RKO (cell line): ENCODE results near the gene TSPAN8.
"Not testable (repeated sequence)": the region's sequence is repeated elsewhere in the genome, so short reads cannot be mapped to it uniquely, and the experiment has no call there.

Experiments
- DNase-seq: peaks from one replicate; pipeline ENCODE4 v3.0.0-alpha.2; 2016; ENCODE audit warnings: low spot score

Gene TSPAN8

DNA sequence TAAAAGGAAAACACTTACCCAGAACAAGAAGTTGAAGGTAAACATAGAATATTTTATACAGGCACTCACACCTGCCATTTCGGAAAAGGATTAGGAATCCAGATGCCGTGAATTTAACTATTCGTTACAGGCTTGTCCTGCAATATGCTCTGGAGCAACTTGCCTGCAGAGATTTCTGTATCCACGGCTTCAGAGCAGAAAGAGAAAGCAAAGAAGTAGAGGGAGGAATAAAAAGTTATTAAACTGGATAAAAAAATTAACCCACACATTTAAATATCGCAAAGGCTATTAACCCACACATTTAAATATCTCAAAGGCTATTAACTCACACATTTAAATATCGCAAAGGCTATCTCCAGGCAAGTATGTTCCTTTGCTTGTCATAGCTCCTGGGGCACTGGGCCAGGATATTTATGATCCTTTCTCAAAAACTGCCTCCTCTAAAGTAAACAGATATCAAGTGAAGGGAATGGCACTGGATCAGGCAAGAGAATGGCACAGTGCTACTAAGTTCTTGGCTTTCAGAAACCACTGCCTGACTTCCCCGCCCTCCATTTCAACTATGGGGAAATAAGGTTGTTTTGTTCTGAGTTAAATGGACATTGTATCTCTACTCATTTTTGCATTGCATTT, at the start of gene TSPAN8:
TSS of gene TSPAN8 (minus strand) at position 399 of the 633 bp plus-strand sequence. CDS start at position 78, 321 bp downstream.
- DNase-seq, result no peak

DNA sequence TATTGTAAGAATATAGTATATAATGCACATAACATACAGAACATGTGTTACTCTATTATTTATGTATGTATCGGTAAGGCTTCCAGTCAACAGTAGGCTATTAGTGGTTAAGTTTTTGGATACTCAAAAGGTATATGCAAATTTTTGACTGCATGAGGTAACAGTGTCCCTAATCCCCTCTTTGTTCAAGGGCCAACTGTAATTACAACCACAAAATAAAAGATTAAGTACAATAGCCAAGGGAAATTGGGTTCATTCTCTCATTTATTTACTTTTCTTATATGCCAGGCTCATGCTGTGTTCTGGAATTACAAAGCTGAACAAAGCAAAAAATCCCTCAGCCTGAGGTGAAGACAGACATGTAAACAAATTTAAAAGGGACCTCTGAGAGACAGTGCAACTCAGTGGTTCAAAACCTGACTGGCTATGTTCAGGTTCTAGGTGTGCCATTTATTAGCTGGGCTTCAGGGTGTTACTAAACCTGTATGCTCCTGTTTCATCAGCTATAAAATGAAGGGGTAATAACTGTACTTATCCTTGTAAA, 43.4 kb upstream of the TSPAN8 start:
- DNase-seq, result no peak

DNA sequence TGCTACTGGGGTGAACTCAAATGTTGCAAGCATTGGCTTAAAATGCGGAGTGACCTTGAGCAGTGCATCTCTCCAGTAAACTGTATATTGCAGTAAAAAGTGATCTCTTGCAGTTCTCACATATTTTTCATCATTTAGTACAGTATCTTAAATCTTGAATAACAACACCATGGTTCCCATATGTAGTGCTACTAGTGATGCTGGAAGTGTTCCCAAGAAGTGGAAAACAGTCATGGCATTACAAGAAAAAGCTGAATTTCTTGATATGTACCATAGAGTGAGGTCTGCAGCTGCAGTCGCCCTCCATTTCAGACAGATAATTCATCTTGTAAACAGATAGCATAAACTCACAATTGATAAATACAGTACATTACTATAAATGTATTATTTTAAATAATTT, 42.9 kb upstream of the TSPAN8 start:
- no peak for DNase-seq

DNA sequence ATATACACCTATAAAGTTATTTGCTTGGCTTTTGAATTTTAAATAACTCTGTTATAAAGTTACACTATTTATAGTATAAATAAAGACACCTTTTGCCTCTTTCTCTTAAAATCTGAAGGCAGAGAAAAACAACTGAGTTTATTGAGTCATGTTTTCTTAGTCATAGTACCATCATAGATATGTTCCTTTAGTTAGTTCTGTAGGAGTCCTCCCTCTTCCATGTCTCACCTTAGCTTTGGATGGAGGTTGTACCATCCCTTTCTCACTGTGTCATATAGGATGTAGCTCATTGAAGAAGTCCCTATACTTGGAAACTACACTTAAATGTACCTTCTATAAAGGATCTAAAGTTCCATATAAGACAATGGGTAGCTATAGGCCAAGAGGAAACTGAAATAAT, 39.7 kb upstream of the TSPAN8 start:
- DNase-seq, result peak; percentile 27

DNA sequence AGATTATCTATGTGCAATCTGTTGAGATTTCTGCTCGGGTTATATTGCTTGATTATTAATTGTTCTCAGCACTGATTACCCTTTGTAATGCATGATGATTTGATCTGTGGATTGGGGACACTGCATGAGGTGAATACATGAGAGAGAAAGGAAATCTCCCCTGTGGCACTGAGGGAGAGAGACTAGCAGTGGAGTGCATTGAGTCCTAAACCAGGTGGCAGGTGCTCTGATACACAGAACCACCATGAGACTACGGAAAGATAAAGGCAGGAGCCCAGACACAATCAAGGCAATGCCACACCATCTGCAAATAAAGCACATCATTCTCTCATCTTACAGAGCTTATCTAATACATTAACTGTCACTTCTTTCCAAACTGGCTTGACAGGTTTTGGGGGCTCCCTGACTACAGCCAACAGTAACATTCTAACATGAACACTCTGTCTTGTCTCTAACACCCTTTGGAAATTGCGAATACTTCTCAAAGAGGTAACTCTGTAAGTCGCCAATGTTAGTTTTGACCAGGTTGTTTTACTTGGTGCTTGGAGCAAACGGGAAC, 37.6 kb upstream of the TSPAN8 start:
- no peak for DNase-seq

GRCh38 chr12:71194657-71195056, 36.9 kb upstream of the TSPAN8 start:
- DNase-seq, result no peak

- no peak for DNase-seq
Observed at GRCh38 chr12:71193041-71193440, 35.2 kb upstream of the TSPAN8 start.

DNA sequence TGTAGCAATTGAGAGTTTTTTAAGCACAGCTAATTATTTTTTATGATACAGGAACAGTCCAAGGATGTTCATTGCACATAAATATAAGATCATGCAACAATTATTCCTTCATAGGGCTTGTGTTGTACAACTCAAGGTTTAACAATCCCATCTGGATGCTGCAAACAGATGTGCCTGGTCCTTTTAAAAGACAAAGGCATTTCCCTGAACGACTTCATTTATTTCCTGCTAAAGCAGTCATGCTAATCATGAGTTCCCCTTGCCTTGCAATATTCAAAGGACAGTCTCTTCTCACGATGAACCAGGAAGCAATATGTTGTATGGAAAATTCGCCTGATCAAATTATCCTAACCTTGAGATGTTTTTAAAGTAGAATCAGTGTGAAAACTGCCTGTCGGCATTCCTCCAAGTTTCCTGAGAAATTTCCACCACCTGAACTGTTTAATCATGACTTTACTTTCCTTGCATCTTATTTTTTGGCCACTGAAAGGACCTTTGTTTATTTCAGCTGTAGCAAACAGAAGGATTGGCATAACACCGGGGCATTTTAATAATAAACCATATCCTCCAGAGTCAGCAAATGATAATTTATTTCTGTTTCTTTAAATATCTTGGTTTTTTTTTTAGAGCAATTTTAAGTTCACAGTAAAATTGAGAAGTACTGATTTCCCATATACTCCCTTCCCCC, 33.9 kb upstream of the TSPAN8 start:
- no peak for DNase-seq

DNA sequence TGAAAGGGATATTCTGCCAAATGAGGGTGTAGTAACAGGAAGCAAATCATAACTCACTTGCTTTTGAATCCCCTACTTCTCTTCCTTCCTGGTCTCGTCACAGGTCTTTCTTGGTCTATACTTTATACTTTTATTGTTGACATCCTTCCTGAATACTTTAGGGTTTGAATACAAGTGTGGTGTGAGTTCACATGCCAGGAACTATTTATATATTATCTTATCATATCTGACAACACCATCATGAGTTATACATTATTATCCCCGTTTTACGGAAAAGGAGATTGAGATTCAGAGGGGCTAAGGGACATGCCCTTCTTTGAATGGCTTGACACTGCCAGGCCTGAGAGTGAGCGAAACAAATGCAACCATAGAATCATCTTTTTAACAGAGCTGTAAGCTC, 33.0 kb upstream of the TSPAN8 start:
- no peak for DNase-seq

DNA sequence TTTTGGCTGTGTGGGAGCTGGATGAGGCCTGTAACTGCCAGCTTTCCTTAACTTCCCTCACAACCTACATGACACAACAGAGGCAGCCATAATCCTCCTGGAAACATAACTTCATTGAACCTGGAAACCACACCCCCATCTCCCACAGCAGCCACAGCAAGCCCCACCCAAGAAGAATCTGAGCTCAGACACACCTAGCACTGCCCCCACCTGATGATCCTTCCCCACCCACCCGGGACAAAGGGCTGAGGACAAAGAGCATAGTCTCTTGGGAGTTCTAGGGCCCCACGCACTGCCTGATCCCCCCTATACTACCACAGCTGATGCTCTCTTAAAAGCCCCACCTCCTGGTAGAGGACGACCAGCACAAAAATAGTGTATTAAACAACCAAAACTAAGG, 29.6 kb upstream of the TSPAN8 start:
- DNase-seq, result no peak

DNA sequence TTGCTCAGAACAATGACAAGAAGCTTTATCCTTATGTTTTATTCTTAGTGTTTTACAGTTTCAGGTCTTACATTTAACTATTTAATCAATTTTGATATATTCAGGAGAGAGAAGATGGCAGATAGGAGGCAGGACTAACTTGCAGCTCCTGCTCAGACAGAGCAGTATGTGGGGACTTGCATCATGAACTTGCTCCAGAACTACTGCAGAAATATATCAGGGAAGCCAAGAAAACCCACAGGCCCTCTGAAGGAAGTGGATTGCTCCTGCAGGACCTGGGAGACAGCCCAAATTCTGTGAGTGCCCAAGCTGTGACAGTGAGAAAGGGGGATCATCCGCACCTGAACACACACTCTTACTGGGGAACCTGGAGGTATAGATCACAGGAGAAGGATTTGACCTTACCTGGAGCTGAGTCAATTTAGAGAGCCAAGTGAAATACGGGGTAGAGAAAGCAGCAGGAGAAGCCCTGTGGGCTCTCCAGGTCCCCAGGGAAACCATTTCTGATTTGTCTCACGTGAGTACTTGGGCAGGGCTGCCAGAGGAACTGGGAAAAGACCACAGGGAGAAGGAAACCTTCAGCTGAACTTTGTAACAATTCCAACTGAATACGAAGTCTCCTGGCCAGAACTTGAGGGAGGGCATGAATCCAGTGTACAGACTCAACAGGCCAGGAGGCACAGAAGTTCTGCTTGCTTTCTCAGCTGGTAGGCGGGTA, 28.9 kb upstream of the TSPAN8 start:
- DNase-seq, result no peak

GRCh38 chr12:71183846-71184245, 26.0 kb upstream of the TSPAN8 start:
- DNase-seq, result no peak

- DNase-seq, result peak; percentile 31
Observed at GRCh38 chr12:71183018-71183417, 25.2 kb upstream of the TSPAN8 start.

- no peak for DNase-seq
Observed at GRCh38 chr12:71178162-71178561, 20.4 kb upstream of the TSPAN8 start.

DNA sequence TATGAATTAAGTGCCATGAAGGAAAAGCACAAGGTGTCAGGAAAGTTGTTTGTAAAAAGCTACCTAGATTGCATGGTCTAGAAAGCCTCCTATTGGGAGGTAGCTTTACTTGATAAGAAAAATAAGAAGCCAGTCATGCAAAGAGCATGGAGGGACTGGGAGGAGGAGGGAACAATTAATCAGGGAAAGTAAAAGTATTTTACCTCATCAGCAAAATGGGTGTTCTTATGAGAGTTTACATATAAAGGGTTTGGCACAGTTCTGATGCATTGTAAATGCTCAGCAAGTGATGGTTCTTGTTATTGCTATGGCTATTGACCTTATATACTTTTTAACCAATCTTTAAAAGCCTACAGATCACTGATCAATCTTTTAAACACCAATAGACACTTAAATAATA, 17.0 kb upstream of the TSPAN8 start:
- DNase-seq, result no peak

- DNase-seq, result no peak
Observed at GRCh38 chr12:71174146-71174545, 16.3 kb upstream of the TSPAN8 start.

DNA sequence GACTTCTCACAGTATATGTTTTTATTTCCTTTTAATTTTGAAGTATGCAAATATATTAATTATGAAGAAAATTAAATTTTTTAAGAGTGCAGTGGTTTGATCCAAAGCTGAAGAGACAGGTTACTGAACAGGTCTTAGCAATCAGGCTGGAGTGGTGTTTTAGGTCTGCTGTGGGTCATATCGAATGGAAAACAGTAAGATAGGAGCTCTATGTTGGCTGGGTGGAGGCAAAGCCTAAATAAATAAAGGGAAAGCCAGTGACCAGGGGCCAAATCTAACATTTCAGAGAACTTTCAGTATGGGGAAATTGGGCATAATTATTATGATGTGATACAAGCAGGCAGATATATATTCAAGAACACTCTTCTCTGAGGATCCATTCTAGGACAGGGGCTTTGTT, 12.7 kb upstream of the TSPAN8 start:
- no peak for DNase-seq

GRCh38 chr12:71169286-71169685, 11.5 kb upstream of the TSPAN8 start:
- DNase-seq, result no peak

DNA sequence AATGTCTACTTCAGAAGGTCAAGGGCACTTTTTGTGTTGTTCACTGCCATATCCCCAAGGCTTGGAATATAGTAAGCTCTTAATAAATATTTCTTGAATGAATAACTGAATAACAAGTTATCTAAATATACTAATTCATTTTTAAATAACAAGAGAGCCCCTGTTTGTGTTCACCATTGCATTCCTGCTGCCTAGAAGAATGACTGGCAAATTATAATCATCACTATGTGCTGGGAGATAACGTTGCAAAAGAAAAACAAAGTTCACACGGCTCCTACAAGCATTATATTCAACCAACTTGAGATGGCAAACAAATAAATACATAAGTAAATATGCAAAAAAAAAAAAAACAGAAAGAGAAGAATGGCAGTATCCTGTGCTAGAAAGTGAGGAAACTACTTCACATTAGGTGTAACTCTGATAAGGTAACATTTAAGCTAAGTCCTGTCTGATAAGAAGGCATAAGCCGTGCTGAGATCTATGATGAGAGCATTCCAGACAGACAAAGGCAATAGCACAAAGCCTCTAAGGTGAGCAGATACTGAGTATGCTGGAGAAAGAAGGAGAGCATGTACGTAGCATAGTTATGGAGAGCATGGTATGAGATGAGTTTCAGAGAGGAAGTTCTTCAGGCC, 9.2 kb upstream of the TSPAN8 start:
- no peak for DNase-seq

GRCh38 chr12:71166280-71166679, 8.5 kb upstream of the TSPAN8 start:
- no peak for DNase-seq

DNA sequence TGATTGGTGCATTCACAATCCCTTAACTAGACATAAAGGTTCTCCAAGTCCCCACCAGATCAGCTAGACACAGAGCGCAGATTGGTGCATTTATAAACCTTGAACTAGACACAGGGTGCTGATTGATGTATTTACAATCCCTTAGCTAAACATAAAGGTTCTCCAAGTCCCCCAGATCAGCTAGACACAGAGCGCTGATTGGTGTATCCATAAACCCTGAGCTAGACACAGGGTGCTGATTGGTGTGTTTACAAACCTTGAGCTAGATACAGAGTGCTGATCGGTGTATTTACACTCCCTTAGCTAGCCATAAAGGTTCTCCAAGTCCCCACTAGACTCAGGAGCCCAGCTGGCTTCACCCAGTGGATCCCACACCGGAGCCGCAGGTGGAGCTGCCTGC, 8.0 kb upstream of the TSPAN8 start:
- DNase-seq, result not testable (repeated sequence)

DNA sequence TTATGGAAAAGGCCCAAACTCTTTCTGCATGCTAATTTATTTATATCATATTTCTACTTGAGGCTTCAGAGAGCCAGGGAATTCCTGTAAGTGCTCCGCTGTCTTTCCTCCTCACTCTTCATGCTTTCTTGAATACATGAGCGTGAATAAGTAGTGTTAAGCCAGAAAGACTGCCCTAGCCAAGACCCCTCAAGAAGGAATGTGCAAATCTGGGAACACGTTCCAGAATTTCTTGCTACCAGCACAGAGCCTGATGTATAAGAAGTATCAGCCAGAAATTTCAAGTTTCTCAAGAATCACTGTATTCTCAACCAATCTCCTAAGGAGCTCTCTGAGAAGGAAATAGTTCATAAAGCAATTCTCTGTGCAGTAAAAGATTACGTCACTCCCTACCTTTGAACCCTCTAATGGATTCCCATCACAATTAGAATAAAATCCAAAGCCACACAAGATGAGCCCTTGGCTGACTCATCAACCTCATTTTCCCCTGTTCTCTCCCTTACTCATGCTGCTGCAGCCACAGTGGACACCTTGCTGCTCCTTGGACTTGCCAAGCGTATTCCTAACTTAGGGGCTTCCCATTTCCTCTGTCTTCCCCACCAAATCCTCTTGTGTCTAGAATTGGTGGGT, 6.9 kb upstream of the TSPAN8 start:
- no peak for DNase-seq
